Measurements from ENCODE around the gene KCNJ12. TPM values are rescaled to one million over a fixed set of nuclear protein-coding genes. Genes with fewer than 3 reads are reported as not detected.

KCNJ12 gene
- total RNA-seq, 1 experiment from 2014 or later = 7.6 TPM

DNA sequence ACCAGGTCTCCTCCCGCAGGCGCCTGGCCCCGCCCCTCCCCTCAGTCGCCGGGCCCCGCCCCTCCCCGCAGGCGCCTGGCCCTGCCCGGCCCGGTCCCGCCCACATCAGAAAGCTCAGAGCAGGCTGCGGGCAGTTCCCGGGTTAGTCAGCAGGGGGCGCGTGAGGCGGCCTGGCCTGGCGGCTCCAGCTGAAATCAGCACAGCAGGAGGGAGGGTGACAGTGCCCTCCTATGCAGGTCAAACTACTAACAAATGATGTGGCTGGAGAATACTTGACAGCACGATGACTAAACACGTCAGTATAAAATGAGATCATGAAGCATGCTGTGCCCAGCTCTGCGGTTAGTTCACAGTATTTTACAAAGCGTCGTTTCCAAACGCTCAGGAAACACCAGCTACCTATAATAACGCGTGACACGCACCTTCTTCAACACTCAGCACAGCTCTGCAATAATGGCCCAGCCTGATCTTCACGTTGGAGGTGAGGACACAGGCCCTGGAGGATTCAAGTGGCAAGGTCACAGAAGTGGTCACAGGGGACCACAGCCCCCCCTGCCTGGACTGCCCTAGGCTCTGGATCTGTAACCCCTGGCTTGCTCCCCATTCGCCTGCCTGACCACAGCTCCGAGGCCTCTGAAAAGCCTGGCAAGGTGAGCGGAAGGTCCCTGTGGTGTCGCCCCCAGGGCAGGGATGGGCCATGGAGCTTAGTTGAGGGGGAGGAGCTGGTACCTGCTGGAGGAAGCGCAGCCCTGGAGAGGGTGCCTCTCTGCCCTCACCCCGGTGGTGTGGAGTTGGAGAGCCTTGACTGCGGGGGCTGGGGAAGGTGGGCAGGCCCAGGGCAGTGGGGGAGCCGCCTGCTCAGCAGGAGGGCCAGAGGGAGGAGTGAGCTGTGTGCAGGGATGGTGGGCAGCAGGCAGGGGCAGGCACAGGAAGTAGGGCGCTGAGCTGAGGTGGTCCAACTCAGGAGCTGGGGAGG is 81.2 kb downstream of the KCNJ12 start:
- peak; percentile 99 for DNase-seq
- peak overlapping the region; percentile 25; the same call in 1 of the 2 replicates for H3K4me3 ChIP-seq (ENCODE audit: insufficient read depth, low read depth, low read length)
- H3K36me3 ChIP-seq (replicated peaks; ENCODE audit: control insufficient read depth, insufficient read depth, low read length) = no peaks in the 10 kb centered on the region
- H3K27me3 ChIP-seq (ENCODE audit: control insufficient read depth, insufficient read depth, low read length) = peaks cover 15% of the 10 kb centered on the region

DNA sequence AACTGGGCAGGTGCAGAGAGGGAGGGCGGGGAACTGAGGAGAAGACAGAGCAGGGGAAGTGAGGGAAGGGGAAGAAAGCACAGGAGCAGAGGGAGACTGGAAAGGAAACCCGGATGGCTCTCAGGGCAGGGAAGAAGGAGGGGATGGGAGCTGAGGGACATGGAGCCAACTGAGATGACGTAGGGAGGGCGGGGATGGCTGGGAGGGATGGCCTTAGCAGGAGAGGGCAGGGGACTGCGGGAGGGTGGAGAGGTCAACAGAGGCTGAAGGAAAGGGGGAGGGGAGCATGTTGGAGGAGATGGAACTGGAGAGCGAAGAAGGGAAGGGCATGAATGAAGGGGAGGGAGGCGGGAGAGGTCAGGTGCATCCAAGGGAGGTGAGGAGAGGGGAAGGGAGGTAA is 81.9 kb downstream of the KCNJ12 start:
- DNase-seq = peak; percentile 79
- H3K27me3 ChIP-seq (ENCODE audit: control insufficient read depth, insufficient read depth, low read length) = peaks cover 12% of the 10 kb centered on the region

DNA sequence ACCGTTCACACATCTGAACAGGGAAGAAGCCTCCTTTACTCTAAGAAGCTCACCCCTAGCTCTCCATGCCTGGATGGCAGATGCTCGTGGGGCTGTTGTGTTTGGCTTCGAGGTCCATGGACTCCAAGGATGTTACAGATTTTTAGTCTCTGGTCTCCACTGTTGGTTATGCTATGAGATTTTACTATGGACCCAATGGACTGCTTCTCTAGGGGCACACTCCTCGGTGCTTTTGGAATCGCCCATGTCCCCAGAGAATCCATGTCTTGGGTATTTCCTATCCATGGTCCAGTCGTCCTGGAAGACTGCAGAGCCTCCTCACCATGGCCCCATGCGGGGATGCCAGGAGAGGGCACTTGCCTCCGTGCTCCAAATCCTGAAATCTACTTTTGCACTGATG is 83.4 kb downstream of the KCNJ12 start:
- Histone ChIP-seq H3K36me3 (replicated peaks; ENCODE audit: control insufficient read depth, insufficient read depth, low read length) (no peaks in the 10 kb centered on the region), H3K4me3 (ENCODE audit: insufficient read depth, low read depth, low read length) (no peak overlapping the region), H3K27me3 (ENCODE audit: control insufficient read depth, insufficient read depth, low read length) (peaks cover 17% of the 10 kb centered on the region)
- no peak for DNase-seq

More for the DNA sequence above, 81.9 kb downstream of the KCNJ12 start:
- peak overlapping the region; percentile 25; the same call in 1 of the 2 replicates for H3K4me3 ChIP-seq (ENCODE audit: insufficient read depth, low read depth, low read length)
- no peaks in the 10 kb centered on the region for H3K36me3 ChIP-seq (replicated peaks; ENCODE audit: control insufficient read depth, insufficient read depth, low read length)

DNA sequence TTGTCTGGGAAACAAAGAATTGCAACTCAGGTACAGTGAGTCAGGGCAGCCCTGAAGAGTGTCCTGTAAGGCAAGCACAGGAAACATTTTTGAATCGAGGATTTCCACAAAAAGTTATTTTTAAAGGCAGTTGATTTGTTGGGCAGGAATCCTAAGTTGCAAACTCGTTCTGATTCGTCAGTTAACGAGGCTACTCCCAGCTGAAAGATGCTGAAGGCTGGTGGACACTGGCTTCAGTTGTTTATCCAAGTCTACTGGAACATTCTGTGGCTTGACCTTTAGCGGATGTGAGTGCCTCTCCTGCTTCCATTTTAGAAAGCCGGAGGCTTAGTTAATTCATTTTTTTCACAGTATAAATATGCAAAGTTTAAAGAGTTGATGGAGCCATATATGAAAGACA is 84.2 kb downstream of the KCNJ12 start:
- H3K36me3 ChIP-seq (replicated peaks; ENCODE audit: control insufficient read depth, insufficient read depth, low read length) = no peaks in the 10 kb centered on the region
- DNase-seq = no peak
- H3K4me3 ChIP-seq (ENCODE audit: insufficient read depth, low read depth, low read length) = no peak overlapping the region
- peaks cover 21% of the 10 kb centered on the region for H3K27me3 ChIP-seq (ENCODE audit: control insufficient read depth, insufficient read depth, low read length)

- Histone ChIP-seq H3K4me3 (ENCODE audit: insufficient read depth, low read depth, low read length) (no peak overlapping the region), H3K36me3 (replicated peaks; ENCODE audit: control insufficient read depth, insufficient read depth, low read length) (no peaks in the 10 kb centered on the region), H3K27me3 (ENCODE audit: control insufficient read depth, insufficient read depth, low read length) (peaks cover 21% of the 10 kb centered on the region)
- DNase-seq = no peak
Observed at GRCh38 chr17:21462237-21462636, 86.1 kb downstream of the KCNJ12 start.

GRCh38 chr17:21463204-21463661 is 87.1 kb downstream of the KCNJ12 start:
- H3K4me3 ChIP-seq (ENCODE audit: insufficient read depth, low read depth, low read length) = no peak overlapping the region; the same call in 1 of the 2 replicates
- H3K36me3 ChIP-seq (replicated peaks; ENCODE audit: control insufficient read depth, insufficient read depth, low read length) = no peaks in the 10 kb centered on the region
- H3K27me3 ChIP-seq (ENCODE audit: control insufficient read depth, insufficient read depth, low read length) = peaks cover 21% of the 10 kb centered on the region
- DNase-seq = no peak

DNA sequence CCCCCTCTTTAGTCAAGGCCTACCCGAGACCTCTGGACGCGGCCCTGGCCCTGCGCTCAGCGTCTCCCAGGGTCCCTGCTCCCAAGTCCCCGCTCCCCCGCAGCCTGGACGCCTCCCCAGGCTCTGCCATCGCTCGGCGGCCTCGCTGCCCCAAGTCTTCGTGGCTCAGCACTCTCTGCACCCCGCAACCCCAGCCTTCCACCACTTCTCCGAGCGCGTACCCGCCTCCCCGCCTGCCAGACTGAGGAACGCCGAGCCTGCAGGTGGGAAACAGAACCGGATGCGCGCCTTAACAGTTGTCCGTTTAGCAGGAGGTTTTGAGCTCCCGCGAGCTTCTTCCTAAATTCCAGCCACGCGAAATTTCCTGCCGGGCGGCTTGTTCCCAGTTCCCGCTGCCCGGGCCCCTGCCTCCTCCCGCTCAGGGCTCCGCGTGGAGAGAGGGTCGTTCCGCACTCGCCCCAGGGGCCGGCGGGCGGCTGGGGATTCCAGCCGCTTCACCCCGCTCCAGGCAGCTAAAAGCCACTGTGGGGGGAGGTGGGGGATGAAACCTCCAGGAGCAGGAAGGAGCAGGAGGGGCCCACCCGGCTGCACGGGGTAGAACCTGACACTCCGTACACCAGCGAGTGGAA is 87.7 kb downstream of the KCNJ12 start:
- Histone ChIP-seq H3K36me3 (replicated peaks; ENCODE audit: control insufficient read depth, insufficient read depth, low read length) (no peaks in the 10 kb centered on the region), H3K27me3 (ENCODE audit: control insufficient read depth, insufficient read depth, low read length) (peaks cover 19% of the 10 kb centered on the region), H3K4me3 (ENCODE audit: insufficient read depth, low read depth, low read length) (peak overlapping the region; percentile 42)
- peak; percentile 82 for DNase-seq

DNA sequence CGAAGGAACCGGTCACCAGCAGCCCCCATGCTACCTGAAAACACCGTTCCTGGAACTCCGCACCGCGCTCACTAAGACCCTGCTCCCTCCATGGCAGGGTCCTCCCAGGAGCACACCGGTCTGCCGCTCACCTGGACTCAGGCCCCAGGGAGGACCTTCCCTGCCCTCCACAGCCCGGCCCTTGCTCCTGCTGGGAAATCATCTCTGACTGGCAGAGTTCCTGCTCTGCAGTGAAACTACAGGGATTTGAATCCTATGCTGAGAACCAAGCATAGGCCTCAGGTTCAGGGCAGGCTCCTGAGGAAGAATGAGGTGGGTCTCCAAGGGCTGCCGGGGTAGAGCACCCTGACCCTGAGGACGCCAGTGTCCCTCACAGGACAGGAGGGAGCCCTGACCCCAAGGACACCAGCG is 88.5 kb downstream of the KCNJ12 start:
- peak; percentile 58 for DNase-seq
- Histone ChIP-seq H3K27me3 (ENCODE audit: control insufficient read depth, insufficient read depth, low read length) (peaks cover 19% of the 10 kb centered on the region), H3K36me3 (replicated peaks; ENCODE audit: control insufficient read depth, insufficient read depth, low read length) (no peaks in the 10 kb centered on the region), H3K4me3 (ENCODE audit: insufficient read depth, low read depth, low read length) (peak overlapping the region; percentile 42; the same call in 1 of the 2 replicates)

DNA sequence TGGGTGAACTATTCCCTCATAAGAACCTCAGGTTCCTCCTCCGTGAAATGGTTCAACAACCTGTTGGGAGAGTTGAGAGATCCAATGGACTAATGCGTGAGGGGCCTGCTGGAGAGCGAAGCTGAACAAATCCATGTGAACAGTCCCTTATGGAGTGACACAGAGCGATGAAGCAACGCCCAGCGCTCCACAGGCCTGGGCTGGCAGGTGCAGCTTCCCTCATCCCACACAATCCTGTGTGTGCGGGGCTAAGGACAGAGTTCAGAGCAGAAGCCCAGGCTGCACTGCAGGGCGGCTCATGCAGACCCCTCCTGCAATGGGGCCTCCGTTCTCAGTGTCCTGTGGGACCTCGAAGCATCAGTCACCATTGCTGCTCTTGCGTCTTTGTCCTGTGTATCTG is 90.4 kb downstream of the KCNJ12 start:
- no peak for DNase-seq
- Histone ChIP-seq H3K4me3 (ENCODE audit: insufficient read depth, low read depth, low read length) (no peak overlapping the region), H3K36me3 (replicated peaks; ENCODE audit: control insufficient read depth, insufficient read depth, low read length) (no peaks in the 10 kb centered on the region), H3K27me3 (ENCODE audit: control insufficient read depth, insufficient read depth, low read length) (peaks cover 19% of the 10 kb centered on the region)

DNA sequence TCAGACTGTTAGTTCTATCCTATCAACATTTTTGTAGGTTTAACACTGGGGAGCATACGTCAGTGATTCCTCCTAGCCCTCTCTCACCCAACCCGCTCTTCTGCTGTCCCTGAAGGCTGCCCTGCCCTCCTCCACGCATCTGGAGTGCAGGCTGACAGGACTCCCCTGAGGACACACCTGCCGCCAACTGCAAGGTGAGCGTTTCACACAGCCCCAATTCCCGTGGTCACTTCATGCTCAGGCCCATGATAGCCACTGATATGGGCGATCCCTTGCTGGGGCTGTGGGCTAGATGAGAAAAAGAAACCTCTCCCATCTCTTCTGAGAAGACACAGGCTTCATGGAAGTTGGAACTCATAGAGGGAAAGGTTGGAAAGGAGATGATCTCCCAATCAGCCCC is 91.0 kb downstream of the KCNJ12 start:
- peaks cover 19% of the 10 kb centered on the region for H3K27me3 ChIP-seq (ENCODE audit: control insufficient read depth, insufficient read depth, low read length)
- no peak for DNase-seq
- H3K4me3 ChIP-seq (ENCODE audit: insufficient read depth, low read depth, low read length) = no peak overlapping the region
- H3K36me3 ChIP-seq (replicated peaks; ENCODE audit: control insufficient read depth, insufficient read depth, low read length) = no peaks in the 10 kb centered on the region

- Histone ChIP-seq H3K27me3 (ENCODE audit: control insufficient read depth, insufficient read depth, low read length) (peaks cover 16% of the 10 kb centered on the region), H3K4me3 (ENCODE audit: insufficient read depth, low read depth, low read length) (no peak overlapping the region), H3K36me3 (replicated peaks; ENCODE audit: control insufficient read depth, insufficient read depth, low read length) (no peaks in the 10 kb centered on the region)
- DNase-seq = no peak
Observed at GRCh38 chr17:21467739-21468490, 91.8 kb downstream of the KCNJ12 start.

Other genes starting within 250 kb of the KCNJ12 start
- 31.8 and 54.6 TPM in 2 replicates for gene DHRS7B, start 249.4 kb upstream of the KCNJ12 start, total RNA-seq (2014; rRNA removed; shearing (Covaris generic))
- 24.2 and 26.1 TPM in 2 replicates for gene TMEM11, start 162.2 kb upstream of the KCNJ12 start, total RNA-seq (2014; rRNA removed; shearing (Covaris generic))
- 12.3 and 12.9 TPM in 2 replicates for gene NATD1, start 122.9 kb upstream of the KCNJ12 start, total RNA-seq (2014; rRNA removed; shearing (Covaris generic))
- gene MAP2K3, start 91.6 kb upstream of the KCNJ12 start, total RNA-seq (2014; rRNA removed; shearing (Covaris generic)) = 26.1 and 27.5 TPM in 2 replicates